Mesenchymal stem cell (in vitro differentiated cells and primary cell): Measurements from ENCODE around the gene EXOC6B.

Source experiments
- DNase-seq: peaks from one replicate; pipeline ENCODE4 v3.0.0-alpha.2; 2013
- H2AFZ ChIP-seq: one replicate; pipeline ENCODE4 v1.6.1; 2013; ENCODE audit warnings: low read depth, mild to moderate bottlenecking, control low read depth, inconsistent platforms, low read length, moderate library complexity
- H2AK5ac ChIP-seq: 2 replicates; pipeline ENCODE4 v1.6.1; 2013; ENCODE audit warnings: low read length, moderate library complexity, mild to moderate bottlenecking, inconsistent platforms; ENCODE audit not compliant: severe bottlenecking
- H2BK120ac ChIP-seq: one replicate; pipeline ENCODE4 v1.6.1; 2013; ENCODE audit warnings: low read depth, mild to moderate bottlenecking, inconsistent platforms, low read length, moderate library complexity
- H2BK12ac ChIP-seq, 2 experiments: one replicate each; pipeline ENCODE4 v1.6.1; 2013; ENCODE audit warnings: inconsistent platforms in 2 of 2, low read length in 2 of 2, mild to moderate bottlenecking in 2 of 2, moderate library complexity in 2 of 2, control low read depth in 1 of 2
- H2BK15ac ChIP-seq: one replicate; pipeline ENCODE4 v1.6.1; 2013; ENCODE audit warnings: mild to moderate bottlenecking, low read depth, inconsistent platforms; ENCODE audit not compliant: poor library complexity, severe bottlenecking
- H2BK5ac ChIP-seq: 2 replicates; pipeline ENCODE4 v1.6.1; 2013; ENCODE audit warnings: low read depth, mild to moderate bottlenecking, low read length, control low read depth, inconsistent platforms; ENCODE audit not compliant: poor library complexity, severe bottlenecking
- H3K14ac ChIP-seq, 2 experiments: one replicate each; pipeline ENCODE4 v1.6.1; 2013; ENCODE audit warnings: inconsistent platforms in 2 of 2, low read length in 2 of 2, control low read depth in 1 of 2, mild to moderate bottlenecking in 1 of 2, moderate library complexity in 1 of 2
- H3K18ac ChIP-seq, 2 experiments: one replicate each; pipeline ENCODE4 v1.6.1; 2013; ENCODE audit warnings: inconsistent platforms in 2 of 2, low read length in 2 of 2, control low read depth in 1 of 2, low read depth in 1 of 2, mild to moderate bottlenecking in 1 of 2
- H3K23ac ChIP-seq, 2 experiments: one replicate each; pipeline ENCODE4 v1.6.1; 2013; ENCODE audit warnings: inconsistent platforms in 2 of 2, low read length in 2 of 2, mild to moderate bottlenecking in 2 of 2, moderate library complexity in 2 of 2, control low read depth in 1 of 2
- H3K27ac ChIP-seq: 2 replicates; pipeline ENCODE4 v1.5.1; 2013; ENCODE audit warnings: mild to moderate bottlenecking, moderate library complexity, low read length, control low read depth, inconsistent platforms; ENCODE audit not compliant: poor library complexity, severe bottlenecking
- H3K27me3 ChIP-seq, 2 experiments: 2 replicates each; pipeline versions ENCODE4 v1.6.1 to v1.7.0; 2013; ENCODE audit warnings: low read length in 2 of 2, mild to moderate bottlenecking in 2 of 2, moderate library complexity in 2 of 2, control low read depth in 1 of 2, inconsistent platforms in 1 of 2; ENCODE audit not compliant: control insufficient read depth in 1 of 2, insufficient read depth in 1 of 2
- H3K36me3 ChIP-seq, 2 experiments: 2 replicates each; pipeline versions ENCODE4 v1.6.1 to v1.7.0; 2013; ENCODE audit warnings: low read length in 2 of 2, control low read depth in 1 of 2, inconsistent platforms in 1 of 2, low read depth in 1 of 2, mild to moderate bottlenecking in 1 of 2; ENCODE audit not compliant: insufficient read depth in 2 of 2, control insufficient read depth in 1 of 2
- H3K4ac ChIP-seq, 2 experiments: one replicate each; pipeline ENCODE4 v1.6.1; 2013; ENCODE audit warnings: inconsistent platforms in 2 of 2, low read length in 2 of 2, mild to moderate bottlenecking in 2 of 2, moderate library complexity in 2 of 2, control low read depth in 1 of 2, low read depth in 1 of 2
- H3K4me1 ChIP-seq: 2 replicates; pipeline ENCODE4 v1.6.1; 2013; ENCODE audit warnings: low read depth, low read length, control low read depth; ENCODE audit not compliant: control insufficient read depth, insufficient read depth
- H3K4me2 ChIP-seq: 2 replicates; pipeline ENCODE4 v1.6.1; 2013; ENCODE audit warnings: low read length, mild to moderate bottlenecking, inconsistent platforms; ENCODE audit not compliant: poor library complexity, severe bottlenecking
- H3K4me3 ChIP-seq, 2 experiments: 2 replicates each; pipeline versions ENCODE4 v1.5.1 to v1.7.0; 2013; ENCODE audit warnings: low read length in 2 of 2, mild to moderate bottlenecking in 2 of 2, control low read depth in 1 of 2, low read depth in 1 of 2; ENCODE audit not compliant: insufficient read depth in 1 of 2
- H3K79me1 ChIP-seq: replicated peaks from 2 replicates; pipeline ENCODE4 v1.6.1; 2013; ENCODE audit warnings: mild to moderate bottlenecking, control low read depth, low read length, inconsistent platforms; ENCODE audit not compliant: poor library complexity, severe bottlenecking
- H3K9ac ChIP-seq: 2 replicates; pipeline ENCODE4 v1.7.0; 2013; ENCODE audit warnings: mild to moderate bottlenecking, low read length, moderate library complexity
- H3K9me3 ChIP-seq: 2 replicates; pipeline ENCODE4 v1.7.0; 2013; ENCODE audit warnings: mild to moderate bottlenecking, low read length; ENCODE audit not compliant: control insufficient read depth
- H4K8ac ChIP-seq: one replicate; pipeline ENCODE4 v1.6.1; 2013; ENCODE audit warnings: inconsistent platforms, mild to moderate bottlenecking, low read length, moderate library complexity
- H4K91ac ChIP-seq: one replicate; pipeline ENCODE4 v1.6.1; 2013; ENCODE audit warnings: mild to moderate bottlenecking, low read length, inconsistent platforms
- WGBS: methylation state at CpG from one replicate; pipeline ENCODE4 v1.1.7; 2013; ENCODE audit warnings: mixed read lengths; 5-methylcytosine and 5-hydroxymethylcytosine counted together

Gene EXOC6B

GRCh38 chr2:72581560-72582181 is 244.2 kb downstream of the EXOC6B start:
- H2AFZ ChIP-seq = no peak overlapping the region
- H4K8ac ChIP-seq = no peak overlapping the region
- H3K27me3 ChIP-seq = no peaks in the 10 kb centered on the region
- H2AK5ac ChIP-seq = no peak overlapping the region
- H3K9me3 ChIP-seq = no peaks in the 10 kb centered on the region
- no peak overlapping the region for H3K4ac ChIP-seq
- H2BK12ac ChIP-seq = no peak overlapping the region
- H2BK15ac ChIP-seq = no peak overlapping the region
- H4K91ac ChIP-seq = no peak overlapping the region
- H3K36me3 ChIP-seq = no peaks in the 10 kb centered on the region
- DNase-seq = no peak
- no peak overlapping the region for H3K14ac ChIP-seq
- 93% methylated on average over 3 of the region's 5 CpGs for WGBS
- no peak overlapping the region for H3K18ac ChIP-seq
- no peak overlapping the region for H2BK120ac ChIP-seq
- H3K4me3 ChIP-seq = no peak overlapping the region
- H3K23ac ChIP-seq = no peak overlapping the region
- H3K4me1 ChIP-seq = no peaks in the 10 kb centered on the region
- no peak overlapping the region for H3K9ac ChIP-seq
- H3K79me1 ChIP-seq = peaks cover 12% of the 10 kb centered on the region
- no peak overlapping the region for H2BK5ac ChIP-seq
- no peak overlapping the region for H3K27ac ChIP-seq
- H3K4me2 ChIP-seq = no peak overlapping the region

GRCh38 chr2:72579591-72580180 is 246.1 kb downstream of the EXOC6B start:
- H2BK15ac ChIP-seq = no peak overlapping the region
- no peak overlapping the region for H3K9ac ChIP-seq
- no peak overlapping the region for H2BK120ac ChIP-seq
- no peak overlapping the region for H2AK5ac ChIP-seq
- no peak overlapping the region for H4K8ac ChIP-seq
- no peak overlapping the region for H2BK5ac ChIP-seq
- no peak overlapping the region for H3K4me3 ChIP-seq
- no CpG with 5 or more reads among the region's 1 CpG for WGBS
- no peaks in the 10 kb centered on the region for H3K27me3 ChIP-seq
- peaks cover 10% of the 10 kb centered on the region for H3K79me1 ChIP-seq
- H3K27ac ChIP-seq = no peak overlapping the region
- peak; percentile 64 for DNase-seq
- no peak overlapping the region for H3K14ac ChIP-seq
- H2AFZ ChIP-seq = no peak overlapping the region
- no peak overlapping the region for H4K91ac ChIP-seq
- H2BK12ac ChIP-seq = no peak overlapping the region
- peaks cover 0 to 2% of the 10 kb centered on the region in 2 experiments for H3K36me3 ChIP-seq
- H3K4ac ChIP-seq = no peak overlapping the region
- no peak overlapping the region for H3K4me2 ChIP-seq
- H3K4me1 ChIP-seq = no peaks in the 10 kb centered on the region
- no peak overlapping the region for H3K23ac ChIP-seq
- no peak overlapping the region for H3K18ac ChIP-seq
- no peaks in the 10 kb centered on the region for H3K9me3 ChIP-seq

- Histone ChIP-seq H3K23ac (no peak overlapping the region), H3K9ac (no peak overlapping the region), H2BK15ac (no peak overlapping the region), H2AK5ac (no peak overlapping the region), H3K4ac (no peak overlapping the region), H2AFZ (no peak overlapping the region), H2BK120ac (no peak overlapping the region), H3K27me3 (no peaks in the 10 kb centered on the region), H2BK12ac (no peak overlapping the region), H3K36me3 (peaks cover 0 to 2% of the 10 kb centered on the region in 2 experiments), H4K8ac (no peak overlapping the region), H3K18ac (no peak overlapping the region), H3K14ac (no peak overlapping the region), H4K91ac (no peak overlapping the region), H3K4me3 (no peak overlapping the region), H3K4me2 (no peak overlapping the region), H3K27ac (no peak overlapping the region), H3K4me1 (no peaks in the 10 kb centered on the region), H3K79me1 (peaks cover 4% of the 10 kb centered on the region), H3K9me3 (no peaks in the 10 kb centered on the region), H2BK5ac (no peak overlapping the region)
- DNase-seq = no peak
Observed at GRCh38 chr2:72576861-72577260, 249.0 kb downstream of the EXOC6B start.

GRCh38 chr2:72576459-72576858 is 249.4 kb downstream of the EXOC6B start:
- no CpG with 5 or more reads among the region's 2 CpGs for WGBS
- no peak overlapping the region for H2AFZ ChIP-seq

More at GRCh38 chr2:72576459-72576858, 249.4 kb downstream of the EXOC6B start:
- Histone ChIP-seq H3K18ac (no peak overlapping the region), H3K23ac (no peak overlapping the region), H3K27ac (peak overlapping the region; percentile 16), H2BK120ac (no peak overlapping the region), H3K4me3 (no peak overlapping the region), H3K27me3 (no peaks in the 10 kb centered on the region), H2BK15ac (no peak overlapping the region), H2BK5ac (no peak overlapping the region), H3K14ac (no peak overlapping the region), H3K4ac (no peak overlapping the region), H3K79me1 (no peaks in the 10 kb centered on the region), H3K4me2 (no peak overlapping the region), H3K9ac (peak overlapping the region; percentile 33), H3K4me1 (no peaks in the 10 kb centered on the region), H4K8ac (no peak overlapping the region), H2BK12ac (no peak overlapping the region), H3K36me3 (peaks cover 0 to 2% of the 10 kb centered on the region in 2 experiments), H4K91ac (no peak overlapping the region), H2AK5ac (no peak overlapping the region), H3K9me3 (no peaks in the 10 kb centered on the region)
- DNase-seq = no peak
